HG02973 (cell line): ENCODE results near the gene INO80.

ENCODE experiments used
- ATAC-seq: cut with Tn5 transposase; IDR thresholded peaks from one replicate; pipeline ENCODE4 v1.9.1; 2021; ENCODE audit warnings: moderate library complexity; ENCODE audit not compliant: unreplicated experiment

The INO80 gene

DNA sequence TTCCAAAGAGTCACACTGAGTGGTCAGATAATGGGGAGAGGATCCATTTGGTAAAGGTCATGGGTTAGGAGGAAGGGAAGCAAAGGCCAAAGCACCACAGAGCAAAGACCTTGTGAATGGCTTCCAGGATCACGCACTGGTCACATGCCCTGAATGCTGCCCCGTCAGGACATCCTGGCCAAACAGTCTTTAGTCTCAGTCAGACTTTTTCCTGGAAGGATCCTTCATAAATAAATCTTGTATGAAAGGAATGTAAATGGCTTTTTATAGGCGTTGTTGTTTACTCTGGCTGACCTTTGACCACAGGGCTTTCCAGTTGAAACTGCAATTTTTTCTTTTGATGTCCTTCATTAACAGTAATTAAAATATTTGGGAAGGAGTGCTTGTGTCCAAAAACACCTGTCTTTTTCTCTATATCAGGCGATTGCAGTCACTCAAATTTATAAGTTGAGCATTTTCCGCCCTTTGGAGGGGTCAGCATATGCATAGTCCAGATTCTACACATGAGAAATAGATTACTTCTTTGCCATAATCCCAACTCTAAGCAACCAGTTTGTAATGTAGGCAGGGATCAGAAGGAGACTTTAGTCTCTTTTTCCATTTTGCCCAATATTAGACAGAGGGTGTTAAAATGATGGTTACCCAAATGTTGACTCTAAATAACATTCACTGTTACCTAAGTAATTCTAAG is 114.4 kb downstream of the INO80 start:
- ATAC-seq = no peak

DNA sequence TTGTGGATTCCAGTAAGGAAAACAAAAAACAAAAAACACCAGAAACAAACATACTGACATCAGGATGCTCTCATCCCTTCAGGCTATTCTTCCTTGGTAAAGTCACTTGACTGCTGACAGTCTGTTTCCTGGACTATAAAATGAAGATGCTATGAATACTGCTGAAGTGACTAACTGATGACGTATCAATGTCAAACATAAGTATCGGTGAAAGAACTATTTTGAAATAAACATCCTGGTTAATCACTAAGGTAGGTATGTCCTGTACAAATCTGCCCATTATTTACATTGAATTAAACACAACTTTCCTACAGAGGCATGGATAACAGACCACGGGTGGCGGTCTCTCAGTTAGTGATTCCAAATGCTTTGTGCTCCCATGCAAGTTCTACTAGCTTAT is 116.9 kb downstream of the INO80 start:
- no peak for ATAC-seq

GRCh38 chr15:40995656-40996055 is 120.4 kb downstream of the INO80 start:
- ATAC-seq = no peak

GRCh38 chr15:40992825-40993224 is 123.3 kb downstream of the INO80 start:
- no peak for ATAC-seq

DNA sequence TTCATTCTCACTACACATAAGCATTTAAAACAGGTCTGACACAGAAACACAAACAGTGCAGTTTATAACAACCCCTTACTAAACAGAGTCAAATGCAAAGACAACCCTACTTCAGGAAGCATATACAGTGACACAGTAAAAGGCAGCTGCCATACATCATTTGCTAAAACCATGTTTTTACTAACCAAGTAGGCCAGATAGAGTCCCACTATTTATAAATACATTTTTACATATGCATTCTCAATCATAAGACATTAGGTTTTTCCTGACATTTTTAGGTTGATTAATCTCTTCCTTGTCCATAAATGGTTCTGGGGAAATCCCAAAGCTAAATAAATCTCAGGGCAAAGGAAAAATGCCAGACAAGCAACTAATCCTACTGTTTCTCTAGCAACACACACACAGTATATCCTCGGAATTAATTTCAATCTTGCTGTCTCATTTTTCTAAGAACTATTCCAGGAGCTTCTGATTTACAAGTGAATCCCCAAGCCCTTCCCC is 123.8 kb downstream of the INO80 start:
- ATAC-seq = no peak

GRCh38 chr15:40991355-40991754 is 124.7 kb downstream of the INO80 start:
- ATAC-seq = no peak

GRCh38 chr15:40990789-40991188 is 125.3 kb downstream of the INO80 start:
- ATAC-seq = no peak

GRCh38 chr15:40990080-40990479 is 126.0 kb downstream of the INO80 start:
- no peak for ATAC-seq

GRCh38 chr15:40988156-40988555 is 127.9 kb downstream of the INO80 start:
- no peak for ATAC-seq

GRCh38 chr15:40986820-40987219 is 129.3 kb downstream of the INO80 start:
- no peak for ATAC-seq

- no peak for ATAC-seq
Observed at GRCh38 chr15:40985541-40986330, 130.3 kb downstream of the INO80 start.

GRCh38 chr15:40984964-40985363 is 131.1 kb downstream of the INO80 start:
- ATAC-seq = no peak

GRCh38 chr15:40984406-40984805 is 131.7 kb downstream of the INO80 start:
- no peak for ATAC-seq

DNA sequence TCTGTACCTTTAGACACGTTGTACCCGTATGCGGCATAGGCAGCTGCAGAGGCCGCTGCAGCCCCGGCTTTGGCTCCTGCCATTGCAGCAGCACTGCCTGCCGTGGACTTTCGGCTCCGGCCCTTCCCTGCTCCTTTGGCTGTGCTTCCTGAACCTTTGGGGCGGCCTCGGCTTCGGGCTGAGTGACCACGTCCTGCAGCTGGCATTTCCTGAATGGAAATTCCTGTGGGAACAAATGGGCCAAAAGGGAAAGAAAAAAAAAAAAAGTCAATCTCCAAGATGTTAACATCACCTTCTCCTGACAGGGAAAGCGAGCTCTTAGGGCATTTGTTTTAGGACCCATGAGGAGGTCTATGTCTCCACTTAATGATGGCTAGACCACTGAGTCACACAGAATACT is 133.2 kb downstream of the INO80 start:
- no peak for ATAC-seq

- no peak for ATAC-seq
Observed at GRCh38 chr15:40981186-40981585, 134.9 kb downstream of the INO80 start.

GRCh38 chr15:40978562-40978961 is 137.5 kb downstream of the INO80 start:
- ATAC-seq = no peak

GRCh38 chr15:40978141-40978540 is 137.9 kb downstream of the INO80 start:
- no peak for ATAC-seq

- ATAC-seq = no peak
Observed at GRCh38 chr15:40976819-40977218, 139.3 kb downstream of the INO80 start.

- ATAC-seq = no peak
Observed at GRCh38 chr15:40974879-40975278, 141.2 kb downstream of the INO80 start.

- ATAC-seq = no peak
Observed at GRCh38 chr15:40969363-40969762, 146.7 kb downstream of the INO80 start.

DNA sequence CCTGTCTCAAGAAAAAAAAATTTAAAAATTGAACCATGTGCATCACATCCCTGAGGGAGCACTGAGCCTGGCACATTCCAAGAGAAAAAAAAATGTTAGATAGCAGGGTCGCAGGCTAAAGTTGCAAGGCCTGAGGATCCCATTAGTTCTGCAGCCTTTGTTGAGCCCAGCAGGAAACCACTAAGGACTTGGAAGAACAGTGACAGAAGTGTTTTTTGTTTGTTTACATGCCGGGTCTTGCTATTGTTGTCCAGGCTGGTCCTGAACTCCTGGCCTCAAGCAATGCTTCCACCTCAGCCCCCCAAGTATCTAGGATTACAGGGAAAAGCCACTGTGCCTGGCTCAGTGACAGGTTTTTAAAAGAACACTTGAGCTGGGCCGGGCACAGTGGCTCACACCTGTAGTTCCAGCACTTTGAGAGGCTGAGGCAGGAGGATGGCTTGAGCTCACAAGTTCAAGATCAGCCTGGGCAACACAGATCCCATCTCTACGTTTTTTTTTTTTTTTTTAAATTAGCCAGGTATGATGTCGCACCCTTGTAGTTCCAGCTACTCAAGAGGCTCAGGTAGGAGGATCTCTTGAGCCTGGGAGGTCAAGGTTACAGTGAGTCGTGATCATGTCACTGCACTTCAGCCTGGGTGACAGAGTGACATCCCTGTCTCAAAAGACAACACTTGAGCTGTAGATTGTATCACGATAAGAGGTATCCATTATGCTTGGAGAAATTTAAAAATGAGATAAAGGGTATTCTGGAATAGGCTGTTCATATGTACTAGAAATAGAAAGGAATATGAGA is 147.6 kb downstream of the INO80 start:
- no peak for ATAC-seq
